ENCODE results near the gene C6orf163. TPM values are rescaled to one million over a fixed set of nuclear protein-coding genes. Genes with fewer than 3 reads are reported as not detected.

The C6orf163 gene
- total RNA-seq, 1 donor from 2014 or later: 0.71 TPM

GRCh38 chr6:87346700-87347099, 2.1 kb downstream of the C6orf163 start:
- no peak for TF ChIP-seq CTCF (IDR thresholded peaks at IDR 0.05; ENCODE audit: insufficient read depth, low read length, poor library complexity, severe bottlenecking)
- DNase-seq (ENCODE audit: low read depth): no peak
- Histone ChIP-seq H3K27me3 (ENCODE audit: control insufficient read depth, insufficient read depth, low read length) (no peaks in the 10 kb centered on the region), H3K4me3 (ENCODE audit: low read depth, low read length) (no peak overlapping the region), H3K36me3 (ENCODE audit: control insufficient read depth, insufficient read depth, low read length) (no peaks in the 10 kb centered on the region)

GRCh38 chr6:87349896-87350295, 5.3 kb downstream of the C6orf163 start:
- H3K27me3 ChIP-seq (ENCODE audit: control insufficient read depth, insufficient read depth, low read length): no peaks in the 10 kb centered on the region
- no peaks in the 10 kb centered on the region for H3K36me3 ChIP-seq (ENCODE audit: control insufficient read depth, insufficient read depth, low read length)
- no peak for TF ChIP-seq CTCF (IDR thresholded peaks at IDR 0.05; ENCODE audit: insufficient read depth, low read length, poor library complexity, severe bottlenecking)
- no peak overlapping the region for H3K4me3 ChIP-seq (ENCODE audit: low read depth, low read length)
- no peak for DNase-seq (ENCODE audit: low read depth)

GRCh38 chr6:87350516-87350915, 5.9 kb downstream of the C6orf163 start:
- Histone ChIP-seq H3K36me3 (ENCODE audit: control insufficient read depth, insufficient read depth, low read length) (no peaks in the 10 kb centered on the region), H3K4me3 (ENCODE audit: low read depth, low read length) (no peak overlapping the region), H3K27me3 (ENCODE audit: control insufficient read depth, insufficient read depth, low read length) (no peaks in the 10 kb centered on the region)
- no peak for DNase-seq (ENCODE audit: low read depth)
- TF ChIP-seq CTCF (IDR thresholded peaks at IDR 0.05; ENCODE audit: insufficient read depth, low read length, poor library complexity, severe bottlenecking): no peak

GRCh38 chr6:87351583-87351982, 7.0 kb downstream of the C6orf163 start:
- TF ChIP-seq CTCF (IDR thresholded peaks at IDR 0.05; ENCODE audit: insufficient read depth, low read length, poor library complexity, severe bottlenecking): no peak
- Histone ChIP-seq H3K4me3 (ENCODE audit: low read depth, low read length) (no peak overlapping the region), H3K27me3 (ENCODE audit: control insufficient read depth, insufficient read depth, low read length) (no peaks in the 10 kb centered on the region), H3K36me3 (ENCODE audit: control insufficient read depth, insufficient read depth, low read length) (no peaks in the 10 kb centered on the region)
- DNase-seq (ENCODE audit: low read depth): no peak

- no peak for TF ChIP-seq CTCF (IDR thresholded peaks at IDR 0.05; ENCODE audit: insufficient read depth, low read length, poor library complexity, severe bottlenecking)
- DNase-seq (ENCODE audit: low read depth): no peak
- no peak overlapping the region for H3K4me3 ChIP-seq (ENCODE audit: low read depth, low read length)
- H3K27me3 ChIP-seq (ENCODE audit: control insufficient read depth, insufficient read depth, low read length): no peaks in the 10 kb centered on the region
- no peaks in the 10 kb centered on the region for H3K36me3 ChIP-seq (ENCODE audit: control insufficient read depth, insufficient read depth, low read length)
Measured at GRCh38 chr6:87356181-87356580, 11.6 kb downstream of the C6orf163 start.

GRCh38 chr6:87357479-87358196, 13.0 kb downstream of the C6orf163 start:
- no peak for DNase-seq (ENCODE audit: low read depth)

More at GRCh38 chr6:87357479-87358196, 13.0 kb downstream of the C6orf163 start:
- Histone ChIP-seq H3K4me3 (ENCODE audit: low read depth, low read length) (no peak overlapping the region), H3K36me3 (ENCODE audit: control insufficient read depth, insufficient read depth, low read length) (no peaks in the 10 kb centered on the region), H3K27me3 (ENCODE audit: control insufficient read depth, insufficient read depth, low read length) (no peaks in the 10 kb centered on the region)
- no peak for TF ChIP-seq CTCF (IDR thresholded peaks at IDR 0.05; ENCODE audit: insufficient read depth, low read length, poor library complexity, severe bottlenecking)

Measured in kidney epithelial cell (primary cell).